ENCODE measurements around the gene PTPRG.

PTPRG gene

DNA sequence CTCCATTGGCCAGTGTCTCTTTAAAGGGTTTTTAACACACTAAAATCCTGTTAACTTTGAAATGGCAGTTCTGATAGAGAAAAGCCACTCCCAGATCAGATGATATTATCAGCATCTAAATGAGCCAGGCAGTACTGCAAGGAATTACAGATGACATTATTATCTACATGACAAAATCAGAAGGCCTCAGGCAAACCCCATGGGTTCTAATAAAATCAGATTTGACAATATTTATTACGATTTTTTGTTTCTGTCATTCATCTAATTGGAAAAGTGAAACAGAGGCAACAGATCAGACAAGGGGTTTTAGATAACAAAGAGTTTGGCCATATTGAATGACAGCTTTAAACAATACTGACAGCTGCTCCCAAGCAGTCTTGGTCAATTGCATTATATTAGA, 699.3 kb downstream of the PTPRG start:
- DNase-seq = no peak

DNA sequence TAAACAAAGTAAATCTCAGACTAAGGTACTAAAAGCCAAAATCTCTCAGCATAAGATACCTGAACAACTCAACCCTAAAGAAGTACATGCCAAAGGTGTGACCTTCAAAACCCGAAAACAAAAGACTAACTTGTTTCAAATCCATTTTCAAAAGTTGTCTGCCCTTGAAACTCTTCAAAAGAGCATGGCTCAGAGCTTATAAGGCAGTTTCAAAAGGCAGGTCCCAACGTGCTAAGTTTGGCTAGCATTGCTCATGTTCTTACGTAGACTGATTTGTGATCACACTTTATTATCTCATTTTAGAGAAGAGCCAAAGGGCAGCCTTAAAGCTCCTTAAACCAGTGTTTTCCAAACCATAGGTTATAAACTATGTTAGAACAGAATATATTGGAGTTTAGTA, 699.8 kb downstream of the PTPRG start:
- no peak for DNase-seq

DNA sequence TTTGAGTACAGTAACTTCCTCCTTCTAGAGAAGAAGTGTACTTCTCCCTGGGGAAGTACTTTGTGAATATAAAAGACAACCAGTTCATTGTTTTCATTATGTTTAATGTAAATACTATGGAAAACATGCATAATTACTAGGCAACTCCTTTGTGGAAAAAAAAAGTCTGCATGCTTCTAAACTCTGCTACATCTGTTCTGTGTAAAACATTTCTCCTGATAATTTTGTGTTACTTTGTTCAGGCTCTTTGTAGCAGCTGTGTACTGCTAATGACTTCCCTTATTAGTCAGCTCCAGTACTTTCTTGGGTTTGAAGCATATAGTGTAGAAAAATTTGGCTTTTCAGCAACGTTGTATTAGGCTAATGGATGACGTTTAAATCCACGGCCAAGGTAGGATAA, 700.4 kb downstream of the PTPRG start:
- DNase-seq = no peak

DNA sequence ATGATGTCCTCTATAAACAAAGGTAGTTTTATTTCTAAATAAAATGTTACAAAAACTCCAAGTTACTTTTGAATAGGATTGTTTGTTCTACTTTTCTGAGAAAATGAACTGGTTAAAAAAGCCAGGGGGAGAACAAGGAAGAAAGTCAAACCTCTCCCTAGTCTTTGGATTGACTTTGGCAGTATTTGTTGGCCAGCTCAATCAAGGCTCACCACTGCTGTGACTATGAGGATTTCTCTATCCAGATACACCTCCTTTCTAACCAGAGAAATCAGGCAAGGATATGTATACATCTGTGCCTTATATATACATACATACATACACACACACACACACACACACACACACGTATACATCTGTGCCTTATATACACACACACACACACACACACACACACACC, 704.2 kb downstream of the PTPRG start:
- no peak for DNase-seq

DNA sequence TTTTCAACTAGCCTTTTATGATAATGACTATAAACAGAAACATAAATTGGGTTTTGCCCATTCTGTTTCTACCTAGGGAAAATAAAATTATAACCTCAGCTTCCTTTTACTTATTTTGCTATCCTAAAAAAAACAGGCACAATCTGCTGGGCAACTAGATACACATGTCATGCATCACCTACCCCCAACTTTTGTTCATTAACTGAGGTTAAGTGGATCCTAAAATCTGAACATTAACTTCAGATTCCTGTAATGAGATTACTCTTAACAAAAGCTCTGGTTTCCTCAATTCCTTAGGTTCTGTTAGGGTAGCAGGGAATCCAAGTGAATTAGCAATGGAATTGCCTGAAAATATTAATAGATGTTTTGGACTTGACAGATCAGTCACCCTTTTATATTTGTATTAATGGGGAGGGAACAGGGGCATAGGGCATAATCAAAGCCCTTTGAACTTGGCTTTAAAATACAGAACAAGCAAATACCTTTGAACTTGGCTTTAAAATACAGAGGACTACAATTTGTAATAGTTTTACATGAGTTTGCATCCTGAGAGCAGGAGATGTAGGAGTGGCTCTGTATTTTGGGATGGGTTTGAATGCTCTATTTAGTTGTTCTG, 705.4 kb downstream of the PTPRG start:
- DNase-seq = no peak

DNA sequence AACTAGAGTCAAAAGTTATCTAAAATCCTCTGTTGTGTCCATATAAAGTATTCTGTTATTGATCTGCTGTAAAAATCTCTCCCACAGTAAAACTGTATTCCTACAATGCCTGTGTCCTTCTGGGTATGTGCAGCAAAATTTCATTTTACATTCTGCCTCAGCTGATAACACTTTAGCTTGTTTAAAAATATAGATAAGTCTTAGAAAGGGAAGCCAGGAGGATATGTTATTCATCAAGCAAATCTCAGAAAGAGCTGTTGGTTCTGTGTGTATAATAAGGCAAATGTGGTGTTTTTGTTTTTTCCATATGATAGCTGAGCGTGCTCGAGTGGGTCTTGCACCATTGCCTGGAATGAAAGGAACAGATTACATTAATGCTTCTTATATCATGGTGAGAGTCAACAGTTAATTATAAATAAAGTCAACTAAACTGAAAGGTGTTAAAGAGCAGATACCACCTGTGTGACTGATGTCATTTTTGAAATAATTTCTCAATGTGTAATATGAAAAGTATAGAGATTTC, 715.3 kb downstream of the PTPRG start:
- DNase-seq = no peak

DNA sequence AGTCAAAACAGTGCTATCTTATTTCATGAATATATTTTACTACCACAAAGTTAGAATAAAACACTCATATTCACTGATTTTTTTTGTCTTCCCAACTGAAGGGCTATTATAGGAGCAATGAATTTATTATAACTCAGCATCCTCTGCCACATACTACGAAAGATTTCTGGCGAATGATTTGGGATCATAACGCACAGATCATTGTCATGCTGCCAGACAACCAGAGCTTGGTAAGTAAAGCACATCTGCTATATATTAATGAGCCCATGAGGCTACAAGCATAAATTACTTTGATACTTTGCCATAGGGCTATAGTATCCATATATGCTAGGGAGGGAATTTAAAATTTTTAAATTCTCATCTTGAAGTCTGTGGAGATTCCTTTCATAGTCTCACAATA, 716.1 kb downstream of the PTPRG start:
- no peak for DNase-seq

DNA sequence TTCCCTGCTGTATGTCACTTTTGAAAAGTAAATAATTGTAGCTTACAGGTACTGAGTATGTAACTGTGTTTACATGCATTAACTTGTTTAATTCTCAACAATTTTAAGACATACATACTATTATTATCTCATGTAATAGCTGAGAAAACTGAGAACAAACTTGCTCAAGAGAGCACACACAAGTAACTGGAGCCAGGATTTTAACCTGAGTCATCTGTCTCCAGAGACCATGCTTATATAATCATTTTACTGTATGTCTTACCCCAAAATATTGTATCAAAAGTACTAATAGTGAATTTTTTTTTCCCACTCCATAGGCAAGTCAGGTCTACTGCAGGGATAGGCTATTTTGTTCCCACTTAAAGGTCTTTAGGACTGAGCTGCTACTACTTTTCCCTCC, 716.6 kb downstream of the PTPRG start:
- no peak for DNase-seq

DNA sequence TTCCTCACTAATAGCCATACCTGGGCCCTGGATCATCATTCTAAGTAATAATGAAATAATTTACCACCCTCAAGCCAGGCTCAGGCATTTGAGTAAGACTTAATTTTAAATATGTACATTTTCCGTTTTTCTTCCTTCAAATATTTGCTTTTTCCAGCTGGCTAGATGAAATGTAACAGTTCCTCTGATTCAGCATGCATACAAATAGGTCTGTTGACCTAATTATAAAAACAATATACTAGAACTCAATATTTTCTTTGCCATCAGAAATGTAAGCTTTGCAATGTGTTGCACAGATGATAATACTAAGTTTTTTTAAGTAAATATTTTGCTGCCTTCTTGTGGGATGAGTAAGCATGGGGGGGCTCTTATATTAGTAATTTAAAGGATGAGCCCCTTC, 720.4 kb downstream of the PTPRG start:
- DNase-seq = no peak

DNA sequence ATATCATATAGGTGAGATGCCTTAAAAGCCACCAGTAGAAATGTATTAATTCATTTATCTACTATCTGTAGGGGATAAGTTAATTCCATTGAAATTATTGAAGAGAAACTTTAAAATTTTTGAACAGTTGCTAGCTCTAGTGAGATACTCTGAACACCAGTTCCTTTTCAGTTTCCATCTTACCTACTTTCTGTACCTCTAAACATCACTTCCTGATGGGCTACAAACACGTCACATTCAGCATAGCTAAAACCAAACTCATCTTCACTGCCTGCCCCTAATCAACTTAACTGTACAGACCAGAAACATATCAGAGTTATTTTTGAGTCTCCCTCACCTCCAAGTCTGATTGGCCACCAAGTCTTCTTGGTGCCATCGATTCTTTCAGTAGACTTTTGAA, 723.1 kb downstream of the PTPRG start:
- DNase-seq = no peak

DNA sequence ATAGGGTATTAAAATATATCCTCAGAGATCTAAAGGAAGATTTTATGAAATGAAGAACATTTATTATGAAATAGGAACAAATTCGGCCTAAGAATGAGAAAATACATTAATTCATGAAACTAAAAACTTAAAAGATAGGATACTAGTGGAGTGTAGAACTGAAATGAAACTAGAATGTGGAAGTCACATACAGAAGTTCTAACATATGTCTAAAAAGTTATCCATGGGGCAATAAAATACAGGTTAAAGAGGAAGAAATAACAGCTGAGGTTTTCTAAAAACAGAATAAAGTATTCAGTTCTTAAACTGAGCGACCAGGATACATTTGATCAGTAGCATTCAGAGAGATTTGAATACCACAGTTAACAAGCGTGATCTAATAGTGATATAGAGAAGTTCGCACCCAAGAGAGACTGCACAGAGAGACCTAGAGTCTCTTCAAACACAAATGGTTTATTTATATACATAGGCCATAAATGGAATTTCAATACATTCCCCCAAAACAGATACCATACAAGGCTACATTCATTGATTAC, 726.1 kb downstream of the PTPRG start:
- DNase-seq = no peak

DNA sequence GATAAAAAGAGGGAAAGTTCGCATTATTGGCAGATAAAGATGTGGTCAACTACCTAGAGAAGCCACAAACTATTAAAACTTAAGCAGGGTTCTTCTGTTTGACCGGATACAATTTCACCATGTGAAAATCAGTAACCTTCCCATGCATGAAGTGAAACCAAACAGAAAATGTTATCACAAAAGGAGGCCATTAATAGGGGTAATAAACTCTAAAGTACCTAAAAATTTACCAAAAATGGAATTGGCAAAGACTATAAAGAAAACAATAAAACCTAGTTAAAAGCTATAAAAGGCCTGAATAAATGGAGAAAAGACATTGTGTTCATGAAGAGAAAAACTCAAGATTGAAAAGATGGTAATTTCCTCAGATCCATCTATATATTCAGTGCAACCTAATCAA, 728.6 kb downstream of the PTPRG start:
- no peak for DNase-seq

DNA sequence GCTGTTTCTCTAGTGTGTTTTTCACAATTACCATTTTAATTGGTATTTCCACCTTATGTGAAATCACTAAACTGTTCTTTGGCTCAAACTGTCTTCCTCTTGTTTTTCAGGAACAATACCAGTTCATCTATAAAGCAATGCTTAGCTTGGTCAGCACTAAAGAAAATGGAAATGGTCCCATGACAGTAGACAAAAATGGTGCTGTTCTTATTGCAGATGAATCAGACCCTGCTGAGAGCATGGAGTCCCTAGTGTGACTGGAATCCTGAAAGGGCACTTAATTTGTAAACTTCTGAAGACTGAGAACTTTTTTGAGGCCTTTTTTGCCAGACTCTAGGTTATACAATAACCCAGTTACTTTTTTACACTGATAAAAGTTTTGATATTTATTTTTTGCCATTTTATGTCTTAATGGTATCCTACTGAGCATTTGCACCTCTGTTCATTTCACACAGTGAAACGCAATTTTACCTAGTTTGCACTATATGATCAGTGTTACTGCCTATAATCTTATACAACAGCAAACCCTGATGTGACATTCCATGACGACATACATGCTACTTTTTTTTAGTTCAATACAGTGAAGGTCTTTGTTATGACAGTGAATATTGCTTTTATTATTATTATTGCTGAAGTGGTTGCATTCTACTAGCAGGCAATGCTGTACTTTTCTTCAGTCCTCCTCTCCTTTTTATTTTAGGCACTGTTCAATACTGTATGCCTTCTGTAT, 731.8 kb downstream of the PTPRG start:
- no peak for DNase-seq

DNA sequence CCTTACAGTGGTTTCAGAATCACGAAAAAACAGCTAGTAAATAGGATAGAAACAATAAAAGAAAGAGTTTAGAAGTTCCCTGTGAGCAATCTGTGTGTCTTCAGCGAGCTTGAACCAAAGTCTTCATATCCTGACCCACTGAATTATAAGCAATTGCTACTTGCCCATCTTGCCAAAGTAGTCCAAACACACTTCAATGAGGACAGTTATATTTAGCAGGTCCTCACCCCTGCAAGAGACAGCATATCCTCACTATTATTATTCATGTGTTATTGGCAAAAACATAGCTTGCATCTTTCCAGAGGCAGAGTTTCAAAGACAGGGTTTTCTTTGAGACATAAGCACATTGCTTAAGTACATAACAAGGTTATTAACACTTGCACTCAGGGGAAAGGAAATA, 734.2 kb downstream of the PTPRG start:
- no peak for DNase-seq

DNA sequence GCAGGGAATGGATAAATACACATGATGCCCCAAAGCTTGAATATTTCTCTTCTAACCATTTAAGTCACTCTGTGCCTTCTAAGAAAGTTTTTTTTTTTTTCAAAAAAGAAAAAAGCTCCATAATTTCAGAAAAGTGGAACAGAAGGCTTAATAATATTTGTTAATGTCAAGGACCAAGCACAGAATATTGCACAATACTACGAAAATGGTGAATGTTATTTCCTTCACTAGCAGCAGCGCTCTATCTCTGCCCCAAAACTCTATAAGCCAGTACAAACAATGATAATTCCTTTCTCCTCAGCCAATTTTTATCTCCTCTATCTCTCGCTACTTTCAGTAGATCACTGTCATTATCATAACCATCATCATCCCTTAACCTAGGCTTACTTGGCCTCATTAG, 739.2 kb downstream of the PTPRG start:
- DNase-seq = no peak

DNA sequence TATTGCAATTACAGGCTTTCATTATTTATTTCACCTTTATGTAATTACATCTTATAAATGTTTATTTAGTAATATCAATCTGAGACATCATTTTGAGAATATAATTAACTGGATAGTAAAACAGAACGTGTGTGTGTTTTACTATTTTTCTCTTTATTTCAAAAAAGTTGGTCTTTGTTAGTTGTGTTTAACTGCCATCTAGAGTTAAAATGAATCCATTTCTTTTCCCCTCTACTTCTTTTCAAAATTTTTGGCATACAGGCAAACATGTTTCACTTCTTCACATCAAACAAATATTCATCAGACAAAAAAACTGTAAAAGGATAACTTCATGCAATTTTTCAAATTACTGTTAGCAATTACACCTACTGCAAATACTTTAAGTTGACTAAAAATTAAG, 750.8 kb downstream of the PTPRG start:
- no peak for DNase-seq

DNA sequence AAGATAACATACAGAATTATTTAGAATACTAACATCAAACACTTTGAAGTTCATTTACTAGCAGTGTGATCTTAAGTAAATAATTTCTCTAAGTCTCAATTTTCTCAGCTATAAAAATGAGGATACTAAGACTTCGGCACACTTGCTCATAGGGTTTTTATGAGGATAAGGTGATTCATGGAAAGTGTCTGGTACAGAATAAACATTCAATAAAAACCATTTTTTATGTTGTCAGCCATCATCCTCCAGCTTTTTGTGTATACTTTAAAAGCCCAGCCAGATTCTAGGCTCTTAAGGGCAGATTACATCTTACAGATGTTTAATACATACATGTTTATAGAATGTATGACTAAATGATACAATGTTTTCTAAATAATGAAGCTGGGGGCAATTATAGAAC, 755.2 kb downstream of the PTPRG start:
- DNase-seq = no peak

DNA sequence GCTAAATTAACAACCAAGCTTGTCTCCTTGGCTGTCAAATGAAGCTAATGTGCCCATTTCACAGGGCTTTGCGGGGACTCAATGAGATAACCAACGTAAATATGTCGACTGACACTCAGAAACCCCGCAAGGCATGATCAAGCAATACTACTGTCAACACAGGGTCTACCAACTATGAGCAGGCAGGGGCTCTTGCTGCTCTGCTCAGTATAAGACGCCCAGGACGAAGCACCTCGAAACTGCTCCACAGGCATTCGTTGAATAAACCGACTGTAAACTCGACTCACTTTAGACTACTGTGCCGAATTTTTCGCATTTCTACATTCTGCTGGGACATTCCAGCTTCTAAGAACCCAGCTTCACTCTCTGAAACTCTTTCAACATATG, 757.0 kb downstream of the PTPRG start:
- DNase-seq = no peak

DNA sequence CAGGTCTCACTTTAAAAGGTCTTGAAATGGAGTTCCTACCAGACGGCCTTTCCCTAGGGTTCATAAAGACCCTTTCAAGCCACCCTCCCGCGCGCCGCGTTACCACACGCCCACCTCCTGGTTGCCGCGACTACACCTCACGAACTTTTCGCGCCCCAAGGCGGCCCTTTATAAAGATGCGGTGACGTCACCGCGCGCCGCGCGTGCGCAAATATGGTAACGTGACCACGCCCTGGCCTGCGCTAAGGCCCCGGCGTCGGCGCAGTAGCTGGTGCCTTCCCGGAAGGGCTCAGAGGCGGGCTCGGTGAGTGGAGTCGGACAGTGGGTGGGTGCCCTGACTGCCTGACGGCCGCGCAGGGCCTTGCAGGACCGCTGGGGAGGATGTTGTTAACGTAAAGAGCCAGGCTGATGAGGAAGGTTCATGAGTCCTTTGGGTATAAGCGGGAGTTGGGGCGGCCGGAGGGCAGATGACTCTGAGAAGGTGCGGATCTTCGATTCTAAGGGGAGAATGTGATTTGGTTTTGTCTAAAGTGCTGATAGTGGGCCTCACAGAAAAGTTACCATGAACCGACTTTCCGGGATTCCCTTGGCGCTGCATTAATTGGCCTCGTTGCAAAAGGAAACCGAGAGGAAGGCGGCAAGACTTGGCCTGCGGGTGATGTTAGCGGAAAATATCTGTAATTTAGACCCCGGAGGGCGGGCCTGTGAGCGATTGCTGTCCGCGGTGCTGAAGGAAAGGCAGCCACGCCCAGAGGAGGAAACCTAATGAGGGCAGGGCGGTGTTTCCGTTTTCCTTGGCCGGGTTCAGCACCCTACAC, 757.6 kb downstream of the PTPRG start:
- DNase-seq = peak; percentile 71

DNA sequence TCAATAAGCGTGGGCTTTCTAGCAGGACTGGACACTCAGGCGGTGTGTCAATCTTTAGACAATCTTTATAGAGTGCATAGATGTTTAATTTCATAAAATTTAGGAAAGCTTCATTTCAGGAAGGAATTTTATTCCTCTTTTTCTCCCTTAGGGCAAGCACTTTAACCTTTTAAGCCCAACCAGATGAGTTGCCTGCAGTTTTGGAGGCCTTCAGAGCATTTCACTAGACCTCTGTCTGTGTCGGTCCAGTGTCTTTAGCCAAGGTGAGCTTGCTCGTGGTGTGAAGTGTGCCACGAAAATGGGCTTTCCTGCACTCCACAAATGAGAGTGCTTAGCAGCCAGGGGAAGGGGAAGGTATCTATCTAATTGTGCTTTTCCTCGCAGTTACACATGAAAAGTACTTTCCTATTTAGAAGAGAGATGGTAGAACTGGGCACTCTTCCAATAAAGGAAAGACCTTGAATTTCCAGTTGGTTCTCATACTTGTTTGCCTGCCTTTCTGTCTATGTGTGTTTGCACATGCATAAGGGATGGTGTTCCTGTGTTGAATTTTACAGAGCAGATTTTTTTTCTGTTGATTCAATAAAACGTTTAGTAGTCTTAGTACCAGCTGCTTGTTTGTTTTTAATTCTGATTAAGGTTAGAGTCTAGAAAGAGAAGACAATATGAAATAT, 758.3 kb downstream of the PTPRG start:
- no peak for DNase-seq

DNA sequence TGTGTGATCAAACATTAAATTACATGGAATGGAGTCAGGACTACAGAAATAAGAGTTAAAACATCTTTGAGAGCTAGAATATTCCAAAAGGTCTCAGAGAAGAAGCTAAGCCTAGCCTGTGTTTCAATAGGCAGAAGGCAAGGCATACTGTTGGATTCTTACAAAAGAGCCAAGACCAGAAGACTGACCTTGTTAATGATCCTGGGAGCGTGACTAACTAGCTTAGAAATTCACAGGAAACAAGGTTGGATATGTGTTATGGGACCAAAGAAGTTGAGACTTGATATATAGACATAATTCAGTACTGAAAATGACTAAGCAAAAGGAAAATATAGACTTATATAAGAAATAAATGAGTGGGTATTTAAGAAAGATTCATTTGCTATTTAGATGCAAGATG, 761.9 kb downstream of the PTPRG start:
- no peak for DNase-seq

DNA sequence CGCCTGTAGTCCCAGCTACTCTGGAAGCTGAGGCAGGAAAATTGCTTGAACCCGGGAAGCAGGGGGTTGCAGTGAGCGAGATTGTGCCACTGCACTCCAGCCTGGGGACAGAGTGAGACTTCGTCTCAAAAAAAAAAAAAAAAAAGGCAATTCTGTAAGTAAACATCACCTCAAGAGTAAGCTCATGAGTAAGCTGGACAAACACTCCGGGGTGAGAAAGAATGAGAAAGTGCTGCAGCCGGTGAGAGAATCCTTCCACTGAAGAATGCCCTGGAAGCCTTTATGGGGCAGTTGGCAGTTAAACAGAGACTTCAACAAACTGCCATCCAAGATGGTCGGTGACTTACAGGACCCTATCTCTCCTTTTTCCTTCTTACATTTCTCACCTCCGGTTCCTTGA, 764.5 kb downstream of the PTPRG start:
- no peak for DNase-seq

DNA sequence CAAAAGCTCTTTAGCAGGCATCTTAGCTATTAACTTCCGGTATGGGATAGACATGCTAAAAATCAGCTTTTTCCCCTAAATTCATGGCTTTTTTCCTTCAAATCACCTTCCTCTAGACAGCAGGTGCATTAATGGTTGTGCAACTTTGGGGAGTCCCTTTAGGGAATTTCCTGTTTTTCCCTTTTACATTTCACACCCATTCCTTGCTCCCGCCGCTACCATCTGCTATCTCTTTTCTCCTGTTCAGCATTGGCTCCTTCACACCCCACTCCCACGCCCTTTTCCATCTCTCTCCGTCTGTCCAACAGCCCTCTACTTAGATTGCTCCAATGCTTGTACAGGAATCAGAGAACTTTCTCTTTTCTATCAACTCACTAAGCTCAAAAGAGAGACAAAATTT, 768.6 kb downstream of the PTPRG start:
- DNase-seq = no peak

Measured in activated naive CD4-positive, alpha-beta T cell treated with Interleukin-2 at 50 U/mL for 16 hours (primary cell).